ENCODE results near the gene CABP4.
"Not testable (repeated sequence)": the region's sequence is repeated elsewhere in the genome, so short reads cannot be mapped to it uniquely, and the experiment has no call there.

The CABP4 gene

DNA sequence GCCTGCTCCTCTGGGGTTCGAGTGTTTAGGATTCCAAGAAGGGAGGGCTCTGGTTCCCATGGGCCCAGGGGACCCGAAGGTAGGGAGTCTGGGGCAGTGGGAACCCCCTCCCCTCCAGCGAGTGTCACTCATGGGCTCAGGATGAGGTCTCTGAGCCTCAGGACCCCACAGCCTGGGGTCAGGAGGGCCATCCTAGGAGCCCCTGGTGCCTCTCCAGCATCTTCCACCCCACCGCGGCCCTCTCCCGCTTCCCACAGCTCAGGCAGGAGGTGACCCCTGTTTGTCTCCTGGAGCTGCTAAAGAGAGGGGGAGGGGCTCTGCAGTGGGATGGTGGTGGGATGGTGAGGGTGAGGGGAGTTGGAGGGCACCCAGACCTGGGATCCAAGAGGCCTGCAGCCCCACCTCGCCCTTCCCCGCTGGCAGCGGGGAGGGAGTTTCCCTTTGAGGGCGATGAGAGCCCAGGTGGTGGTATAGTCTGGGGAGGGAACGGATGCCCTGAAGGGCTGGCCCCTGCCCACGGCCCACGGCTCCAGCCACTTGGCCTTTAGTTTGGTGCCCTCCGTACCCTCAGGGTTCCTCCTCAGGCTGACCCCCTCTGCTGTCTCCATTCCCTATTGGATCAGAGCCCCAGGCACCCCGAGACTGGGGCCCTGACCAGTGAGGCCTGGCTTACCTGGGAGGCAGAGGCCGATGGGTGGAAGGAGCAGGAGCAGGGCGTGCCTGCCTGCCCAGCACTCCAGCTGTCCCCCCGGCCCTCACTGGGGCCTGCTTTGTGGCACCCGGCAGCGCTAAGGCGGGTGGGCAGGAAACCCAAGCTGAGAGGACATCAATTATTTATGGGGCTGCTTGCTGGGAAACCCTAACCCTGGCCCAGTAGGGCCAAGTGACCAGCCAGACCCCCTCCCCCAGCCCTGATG is 1.1 kb upstream of the CABP4 start:
- DNase-seq (ENCODE audit: low read depth), result no peak

DNA sequence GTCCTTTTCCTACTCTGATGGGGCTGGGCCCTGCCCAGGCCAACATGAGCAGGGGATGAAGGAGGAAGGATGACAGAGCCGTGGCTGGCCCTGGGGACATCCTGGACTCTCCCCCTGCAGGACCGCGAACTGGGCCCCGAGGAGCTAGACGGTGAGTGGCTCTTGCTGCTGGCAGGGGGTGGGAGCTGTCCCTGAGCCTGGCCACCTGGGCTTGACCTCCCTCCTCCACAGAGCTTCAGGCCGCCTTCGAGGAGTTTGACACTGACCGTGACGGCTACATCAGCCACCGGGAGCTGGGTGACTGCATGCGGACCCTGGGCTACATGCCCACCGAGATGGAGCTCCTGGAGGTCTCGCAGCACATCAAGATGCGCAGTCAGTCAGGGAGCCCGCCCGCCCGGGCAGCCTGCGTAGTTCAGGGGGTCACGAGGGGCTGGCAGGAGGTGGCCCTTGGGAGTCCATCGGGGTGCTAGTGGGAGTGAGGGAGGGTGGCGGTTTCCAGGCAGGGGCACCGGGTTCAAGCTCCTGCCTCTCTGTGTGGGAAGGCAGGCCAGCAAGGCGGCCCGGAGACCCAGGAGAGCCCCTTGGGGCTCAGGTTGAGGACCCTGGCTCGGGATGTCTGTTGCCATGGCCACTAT is 1.0 kb downstream of the CABP4 start:
- DNase-seq (ENCODE audit: low read depth), result no peak

DNA sequence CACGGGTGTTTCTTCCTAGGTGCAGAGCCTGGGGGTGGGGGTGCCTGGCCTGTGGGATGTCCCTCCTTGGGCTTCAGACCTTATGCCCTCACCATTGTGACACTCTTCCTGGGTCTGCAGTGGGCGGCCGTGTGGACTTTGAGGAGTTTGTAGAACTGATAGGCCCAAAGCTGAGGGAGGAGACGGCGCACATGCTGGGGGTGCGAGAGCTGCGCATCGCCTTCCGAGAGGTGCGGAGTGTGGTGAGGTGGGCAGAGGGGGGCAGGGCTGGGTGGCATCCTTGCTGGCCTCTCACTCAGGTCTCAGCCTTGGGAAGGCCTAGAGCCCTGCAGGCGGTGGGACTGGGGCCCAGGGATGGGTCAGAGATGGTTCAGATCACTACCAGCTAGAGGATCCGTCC is 2.3 kb downstream of the CABP4 start:
- DNase-seq (ENCODE audit: low read depth), result no peak

- DNase-seq (ENCODE audit: low read depth), result no peak
Observed at GRCh38 chr11:67458266-67458665, 3.1 kb downstream of the CABP4 start.

DNA sequence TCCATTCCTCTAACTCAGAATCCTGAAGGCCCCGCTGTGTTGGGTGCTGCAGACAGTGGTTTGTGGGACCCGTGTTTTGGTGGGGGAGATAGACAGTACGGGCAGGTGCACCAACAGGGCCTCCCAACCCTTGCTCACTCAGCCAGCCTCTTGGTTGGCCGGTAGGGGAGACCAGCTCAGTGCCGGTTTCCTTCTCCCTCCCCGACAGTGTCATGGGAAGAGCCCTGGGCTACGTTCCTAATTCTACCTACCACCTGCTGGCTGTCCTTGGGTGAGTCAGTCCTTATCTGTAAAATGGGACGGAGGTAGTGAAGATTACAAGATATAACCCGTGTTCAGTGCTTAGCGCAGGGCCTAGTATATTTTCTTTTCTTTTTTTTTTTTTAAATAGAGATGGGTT is 8.0 kb downstream of the CABP4 start:
- DNase-seq (ENCODE audit: low read depth), result no peak

GRCh38 chr11:67463680-67464410 is 8.7 kb downstream of the CABP4 start:
- DNase-seq (ENCODE audit: low read depth), result no peak

GRCh38 chr11:67464411-67465188 is 9.4 kb downstream of the CABP4 start:
- DNase-seq (ENCODE audit: low read depth), result peak; percentile 91

DNA sequence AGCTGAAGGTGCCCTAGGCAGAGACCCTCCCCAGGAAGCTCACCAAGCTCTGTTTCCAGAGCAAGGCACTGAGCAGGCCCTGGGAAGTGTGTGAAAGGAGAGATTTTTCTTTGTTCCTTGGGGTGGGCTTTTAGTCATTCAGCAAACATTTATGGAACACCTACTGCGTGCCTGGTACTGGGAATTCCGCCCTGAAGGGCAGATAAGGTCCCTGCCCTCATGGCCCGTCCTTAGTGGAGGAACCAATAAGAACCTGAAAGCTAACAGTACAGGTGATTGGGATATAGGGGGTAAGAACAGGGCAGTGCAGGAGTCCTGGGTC is 10.0 kb downstream of the CABP4 start:
- DNase-seq (ENCODE audit: low read depth), result no peak

DNA sequence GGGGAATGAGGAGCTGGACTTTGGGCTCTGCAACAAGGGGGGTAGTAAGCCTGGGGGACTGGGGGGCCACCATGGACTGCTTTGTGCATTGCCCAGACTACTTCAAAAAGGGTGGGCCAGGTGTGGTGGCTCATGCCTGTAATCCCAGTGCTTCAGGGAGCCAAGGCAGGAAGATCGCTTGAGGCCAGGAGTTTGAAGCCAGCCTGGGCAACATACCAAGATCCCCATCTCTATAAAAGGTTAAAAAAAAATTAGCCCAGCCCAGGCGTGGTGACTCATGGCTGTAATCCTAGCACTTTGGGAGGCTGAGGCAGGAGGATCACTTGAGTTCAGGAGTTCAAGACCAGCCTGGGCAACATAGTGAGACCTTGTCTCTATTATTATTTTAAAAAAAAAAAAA is 10.4 kb downstream of the CABP4 start:
- DNase-seq (ENCODE audit: low read depth), result not testable (repeated sequence)

DNA sequence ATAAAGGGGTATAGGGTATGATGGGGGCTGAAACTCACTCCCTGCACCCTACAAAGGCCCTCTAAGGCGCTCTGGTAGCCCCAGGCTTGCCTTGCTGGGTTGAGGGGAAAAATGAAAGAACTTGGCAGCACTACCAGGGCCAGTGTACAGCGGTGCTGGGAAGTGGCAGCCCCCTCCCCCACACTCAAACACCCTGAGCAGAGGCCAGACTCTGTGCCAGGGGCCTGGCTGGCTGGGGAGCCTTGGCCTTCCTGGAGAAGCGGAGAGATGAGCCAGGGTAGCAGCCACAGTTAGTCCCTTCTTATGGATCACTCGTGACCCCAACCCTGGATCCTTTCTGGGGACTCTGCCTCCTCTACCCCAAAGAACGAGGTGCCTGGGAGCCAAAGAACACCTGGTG is 11.2 kb downstream of the CABP4 start:
- DNase-seq (ENCODE audit: low read depth), result no peak

- no peak for DNase-seq (ENCODE audit: low read depth)
Observed at GRCh38 chr11:67466962-67467771, 12.0 kb downstream of the CABP4 start.

GRCh38 chr11:67468056-67468455 is 12.9 kb downstream of the CABP4 start:
- DNase-seq (ENCODE audit: low read depth), result no peak

DNA sequence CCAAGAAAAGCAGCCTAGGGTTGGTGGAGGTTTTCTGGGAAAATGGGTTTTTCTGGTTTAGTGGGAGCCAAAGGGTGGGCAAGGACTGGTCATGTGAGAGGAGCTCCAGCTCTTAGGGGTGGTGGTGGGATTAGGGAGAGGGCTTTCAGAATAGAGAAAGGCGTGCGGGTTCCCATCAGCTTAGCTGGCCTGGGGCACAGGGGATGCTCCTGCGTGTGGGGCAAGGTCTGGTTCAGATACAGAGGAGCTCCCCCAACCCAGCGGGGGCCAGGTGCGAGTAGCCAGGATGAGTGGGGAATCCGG is 13.3 kb downstream of the CABP4 start:
- DNase-seq (ENCODE audit: low read depth), result no peak

DNA sequence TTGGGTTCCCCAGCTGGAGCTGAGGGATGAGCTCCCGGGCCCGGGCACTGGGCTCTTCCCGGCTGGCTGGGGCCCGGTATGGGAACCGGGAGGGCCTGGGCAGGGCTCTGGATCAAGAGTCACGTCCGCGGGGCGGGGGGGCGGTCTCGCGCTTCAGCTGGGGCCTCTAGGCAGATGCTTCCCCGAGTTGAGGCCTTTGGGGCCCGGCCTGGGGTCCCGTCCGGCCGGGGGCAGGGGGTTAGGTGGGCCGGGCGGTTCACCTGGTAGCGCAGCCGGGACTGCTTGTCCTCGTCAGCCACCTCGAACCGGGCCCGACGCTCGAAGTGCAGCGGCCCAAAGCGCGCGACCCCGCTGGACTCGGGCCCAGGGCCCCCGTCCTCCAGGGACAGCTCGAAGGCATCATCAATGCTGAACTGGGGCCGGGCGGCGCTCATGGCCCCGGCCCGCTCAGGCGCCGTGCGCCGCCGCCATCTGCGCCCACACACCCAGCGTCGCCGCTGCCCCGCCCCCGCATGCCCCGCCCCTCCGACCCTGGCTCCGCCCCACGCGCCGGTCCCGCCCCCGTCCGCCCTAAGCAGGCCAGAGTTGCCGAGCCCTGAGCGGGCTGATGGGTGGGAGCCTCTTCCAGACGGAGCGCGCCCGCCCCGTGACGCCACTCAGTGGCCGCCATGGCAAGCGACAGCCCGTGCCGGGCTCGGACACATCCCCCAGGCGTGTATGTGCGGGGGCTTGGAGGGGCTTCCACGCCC is 13.8 kb downstream of the CABP4 start, which contains the start of gene TMEM134:
Gene TMEM134, minus strand, starts transcription at position 493 of the 749 bp plus-strand sequence. Its CDS starts 59 bp downstream, at position 434.
- DNase-seq (ENCODE audit: low read depth), result peak; percentile 88

- no peak for DNase-seq (ENCODE audit: low read depth)
Observed at GRCh38 chr11:67469508-67469811, 14.3 kb downstream of the CABP4 start.

GRCh38 chr11:67470337-67471002 is 15.3 kb downstream of the CABP4 start:
- no peak for DNase-seq (ENCODE audit: low read depth)

GRCh38 chr11:67472882-67473281 is 17.7 kb downstream of the CABP4 start:
- DNase-seq (ENCODE audit: low read depth), result no peak

DNA sequence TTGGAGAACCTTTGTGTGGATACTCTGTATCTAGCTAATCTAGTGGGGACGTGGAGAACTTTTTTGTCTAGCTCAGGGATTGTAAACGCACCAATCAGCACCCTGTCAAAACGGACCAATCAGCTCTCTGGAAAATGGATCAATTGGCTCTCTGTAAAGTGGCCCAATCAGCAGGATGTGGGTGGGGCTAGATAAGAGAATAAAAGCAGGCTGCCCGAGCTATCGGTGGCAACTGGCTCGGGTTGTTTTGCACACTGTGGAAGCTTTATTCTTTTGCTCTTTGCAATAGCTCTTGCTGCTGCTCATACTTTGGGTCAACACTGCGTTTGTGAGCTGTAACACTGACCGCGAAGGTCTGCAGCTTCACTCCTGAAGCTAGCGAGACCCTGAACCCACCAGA is 21.5 kb downstream of the CABP4 start:
- not testable (repeated sequence) for DNase-seq (ENCODE audit: low read depth)

DNA sequence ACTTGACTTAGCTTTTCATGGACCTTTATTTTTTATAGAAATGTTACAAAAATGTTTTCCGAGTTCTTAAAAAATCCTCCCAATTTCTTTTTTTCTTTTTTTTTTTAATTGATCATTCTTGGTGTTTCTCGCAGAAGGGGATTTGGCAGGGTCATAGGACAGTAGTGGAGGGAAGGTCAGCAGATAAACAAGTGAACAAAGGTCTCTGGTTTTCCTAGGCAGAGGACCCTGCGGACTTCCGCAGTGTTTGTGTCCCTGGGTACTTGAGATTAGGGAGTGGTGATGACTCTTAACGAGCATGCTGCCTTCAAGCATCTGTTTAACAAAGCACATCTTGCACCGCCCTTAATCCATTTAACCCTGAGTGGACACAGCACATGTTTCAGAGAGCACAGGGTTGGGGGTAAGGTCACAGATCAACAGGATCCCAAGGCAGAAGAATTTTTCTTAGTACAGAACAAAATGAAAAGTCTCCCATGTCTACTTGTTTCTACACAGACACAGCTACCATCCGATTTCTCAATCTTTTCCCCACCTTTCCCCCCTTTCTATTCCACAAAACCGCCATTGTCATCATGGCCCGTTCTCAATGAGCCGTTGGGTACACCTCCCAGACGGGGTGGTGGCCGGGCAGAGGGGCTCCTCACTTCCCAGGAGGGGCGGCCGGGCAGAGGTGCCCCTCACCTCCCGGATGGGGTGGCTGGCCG is 22.3 kb downstream of the CABP4 start:
- DNase-seq (ENCODE audit: low read depth), result not testable (repeated sequence)

All from CMK (cell line).